ENCODE results near the gene UBE3C.

GRCh38 chr7:157299317-157299612, 160.5 kb downstream of the UBE3C start:
- TF ChIP-seq, protein P1, sequence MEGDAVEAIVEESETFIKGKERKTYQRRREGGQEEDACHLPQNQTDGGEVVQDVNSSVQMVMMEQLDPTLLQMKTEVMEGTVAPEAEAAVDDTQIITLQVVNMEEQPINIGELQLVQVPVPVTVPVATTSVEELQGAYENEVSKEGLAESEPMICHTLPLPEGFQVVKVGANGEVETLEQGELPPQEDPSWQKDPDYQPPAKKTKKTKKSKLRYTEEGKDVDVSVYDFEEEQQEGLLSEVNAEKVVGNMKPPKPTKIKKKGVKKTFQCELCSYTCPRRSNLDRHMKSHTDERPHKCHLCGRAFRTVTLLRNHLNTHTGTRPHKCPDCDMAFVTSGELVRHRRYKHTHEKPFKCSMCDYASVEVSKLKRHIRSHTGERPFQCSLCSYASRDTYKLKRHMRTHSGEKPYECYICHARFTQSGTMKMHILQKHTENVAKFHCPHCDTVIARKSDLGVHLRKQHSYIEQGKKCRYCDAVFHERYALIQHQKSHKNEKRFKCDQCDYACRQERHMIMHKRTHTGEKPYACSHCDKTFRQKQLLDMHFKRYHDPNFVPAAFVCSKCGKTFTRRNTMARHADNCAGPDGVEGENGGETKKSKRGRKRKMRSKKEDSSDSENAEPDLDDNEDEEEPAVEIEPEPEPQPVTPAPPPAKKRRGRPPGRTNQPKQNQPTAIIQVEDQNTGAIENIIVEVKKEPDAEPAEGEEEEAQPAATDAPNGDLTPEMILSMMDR (IDR thresholded peaks at IDR 0.05 in 8 of 11, conservative IDR thresholded peaks at IDR 0.05 in 3 of 11), result no peak
- no peak for TF ChIP-seq POLR2A (IDR thresholded peaks at IDR 0.05)

Measured in spleen (tissue), 7 donors.